ENCODE results near the gene ARHGEF17.

Gene ARHGEF17

GRCh38 chr11:73394416-73395296 is 86.6 kb downstream of the ARHGEF17 start:
- no peak for DNase-seq (ENCODE audit: low read depth, low spot score)

GRCh38 chr11:73395297-73396208 is 87.5 kb downstream of the ARHGEF17 start:
- DNase-seq (ENCODE audit: low read depth, low spot score): no peak

GRCh38 chr11:73396251-73396930 is 88.3 kb downstream of the ARHGEF17 start:
- no peak for DNase-seq (ENCODE audit: low read depth, low spot score)

GRCh38 chr11:73396985-73397384 is 88.9 kb downstream of the ARHGEF17 start:
- DNase-seq (ENCODE audit: low read depth, low spot score): no peak

- no peak for DNase-seq (ENCODE audit: low read depth, low spot score)
Measured at GRCh38 chr11:73397468-73398131, 89.5 kb downstream of the ARHGEF17 start.

GRCh38 chr11:73398132-73398526 is 90.1 kb downstream of the ARHGEF17 start:
- DNase-seq (ENCODE audit: low read depth, low spot score): no peak

- no peak for DNase-seq (ENCODE audit: low read depth, low spot score)
Measured at GRCh38 chr11:73398721-73399120, 90.6 kb downstream of the ARHGEF17 start.

- no peak for DNase-seq (ENCODE audit: low read depth, low spot score)
Measured at GRCh38 chr11:73399159-73399590, 91.1 kb downstream of the ARHGEF17 start.

- no peak for DNase-seq (ENCODE audit: low read depth, low spot score)
Measured at GRCh38 chr11:73399636-73400035, 91.6 kb downstream of the ARHGEF17 start.

GRCh38 chr11:73400293-73400692 is 92.2 kb downstream of the ARHGEF17 start:
- no peak for DNase-seq (ENCODE audit: low read depth, low spot score)

GRCh38 chr11:73401217-73401923 is 93.3 kb downstream of the ARHGEF17 start:
- DNase-seq (ENCODE audit: low read depth, low spot score): no peak

- DNase-seq (ENCODE audit: low read depth, low spot score): no peak
Measured at GRCh38 chr11:73401924-73402833, 94.1 kb downstream of the ARHGEF17 start.

GRCh38 chr11:73402834-73403185 is 94.7 kb downstream of the ARHGEF17 start:
- DNase-seq (ENCODE audit: low read depth, low spot score): no peak

- DNase-seq (ENCODE audit: low read depth, low spot score): no peak
Measured at GRCh38 chr11:73403541-73403940, 95.5 kb downstream of the ARHGEF17 start.

- DNase-seq (ENCODE audit: low read depth, low spot score): no peak
Measured at GRCh38 chr11:73404048-73404447, 96.0 kb downstream of the ARHGEF17 start.

GRCh38 chr11:73404506-73405145 is 96.5 kb downstream of the ARHGEF17 start:
- DNase-seq (ENCODE audit: low read depth, low spot score): no peak

GRCh38 chr11:73405146-73405510 is 97.1 kb downstream of the ARHGEF17 start:
- no peak for DNase-seq (ENCODE audit: low read depth, low spot score)

GRCh38 chr11:73406131-73406530 is 98.1 kb downstream of the ARHGEF17 start:
- no peak for DNase-seq (ENCODE audit: low read depth, low spot score)

GRCh38 chr11:73406619-73407018 is 98.5 kb downstream of the ARHGEF17 start:
- DNase-seq (ENCODE audit: low read depth, low spot score): no peak
